Neural progenitor cell (in vitro differentiated cells): ENCODE measurements around the gene GLDN. TPM values are rescaled to one million over a fixed set of nuclear protein-coding genes. Genes with fewer than 3 reads are reported as not detected.
A peak's percentile ranks its signal among the peaks of the same experiment; 100 is the strongest.

ENCODE experiments used
- DNase-seq: peaks from one replicate; pipeline ENCODE4 v3.0.0-alpha.2; 2016; ENCODE audit warnings: low spot score
- H2AFZ ChIP-seq: fragments of 200-600 bp; sonication (generic); replicated peaks from 2 replicates; pipeline ENCODE4 v1.6.1; 2016; ENCODE audit warnings: antibody characterized with exemption
- H3F3A ChIP-seq: fragments of 200-600 bp; sonication (generic); 2 replicates; pipeline ENCODE4 v1.6.1; 2016; ENCODE audit warnings: antibody characterized with exemption, low read depth
- H3K27ac ChIP-seq: fragments of 200-600 bp; sonication (generic); 2 replicates; pipeline ENCODE4 v1.5.1; 2016; ENCODE audit warnings: mild to moderate bottlenecking
- H3K27me3 ChIP-seq: fragments of 200-600 bp; sonication (generic); 2 replicates; pipeline ENCODE4 v1.6.1; 2016; ENCODE audit warnings: mild to moderate bottlenecking, moderate library complexity
- H3K36me3 ChIP-seq: fragments of 200-600 bp; sonication (generic); 2 replicates; pipeline ENCODE4 v1.5.1; 2016
- H3K4me1 ChIP-seq: fragments of 200-600 bp; sonication (generic); 2 replicates; pipeline ENCODE4 v1.6.1; 2016; ENCODE audit warnings: mixed run types
- H3K4me2 ChIP-seq: fragments of 200-600 bp; sonication (generic); 2 replicates; pipeline ENCODE4 v1.6.1; 2016
- H3K4me3 ChIP-seq: fragments of 200-600 bp; sonication (generic); 2 replicates; pipeline ENCODE4 v1.5.1; 2016
- H3K79me2 ChIP-seq: fragments of 200-600 bp; sonication (generic); 2 replicates; pipeline ENCODE4 v1.6.1; 2016; ENCODE audit warnings: low read depth
- H3K9ac ChIP-seq: fragments of 200-600 bp; sonication (generic); 2 replicates; pipeline ENCODE4 v1.6.1; 2016
- H3K9me3 ChIP-seq: fragments of 200-600 bp; sonication (generic); 2 replicates; pipeline ENCODE4 v1.5.1; 2016; ENCODE audit warnings: low read depth
- H4K20me1 ChIP-seq: fragments of 200-600 bp; sonication (generic); 2 replicates; pipeline ENCODE4 v1.6.1; 2016; ENCODE audit warnings: low read depth
- H3K27ac Mint-ChIP-seq: 3 replicates; pipeline ENCODE4 v1.8.0; 2021; ENCODE audit warnings: mixed read lengths
- H3K27me3 Mint-ChIP-seq: 2 replicates; pipeline ENCODE4 v1.8.0; 2022; ENCODE audit warnings: low read depth, mild to moderate bottlenecking, inconsistent platforms, moderate library complexity, mixed read lengths; ENCODE audit not compliant: insufficient read depth
- H3K36me3 Mint-ChIP-seq: 3 replicates; pipeline ENCODE4 v1.8.0; 2021; ENCODE audit warnings: mixed read lengths
- H3K4me1 Mint-ChIP-seq: 3 replicates; pipeline ENCODE4 v1.8.0; 2021; ENCODE audit warnings: mixed read lengths
- H3K4me3 Mint-ChIP-seq: 3 replicates; pipeline ENCODE4 v1.8.0; 2021; ENCODE audit warnings: mild to moderate bottlenecking, moderate library complexity, mixed read lengths
- H3K9me3 Mint-ChIP-seq: 3 replicates; pipeline ENCODE4 v1.8.0; 2020; ENCODE audit warnings: mixed read lengths
- CTCF ChIP-seq: fragments of 200-600 bp; sonication (generic); IDR thresholded peaks from 2 replicates; pipeline ENCODE4 v1.5.1; 2017; ENCODE audit warnings: antibody characterized with exemption, mild to moderate bottlenecking
- EZH2 ChIP-seq: fragments of 200-600 bp; sonication (generic); IDR thresholded peaks from 2 replicates; pipeline ENCODE4 v1.6.1; 2017; ENCODE audit warnings: antibody characterized with exemption, mild to moderate bottlenecking, moderate library complexity
- EZH2phosphoT487 ChIP-seq: fragments of 200-600 bp; sonication (generic); IDR thresholded peaks from 2 replicates; pipeline ENCODE4 v1.6.1; 2017; ENCODE audit warnings: antibody characterized with exemption
- total RNA-seq: library from RNA; depleted of rRNA; stranded (reverse); fragments of >200 nt; gene quantifications from 2 replicates; pipeline ENCODE4 v1.2.3, GENCODE V29; 2015; ENCODE audit warnings: low replicate concordance

Gene GLDN
- total RNA-seq, 1 donor from 2014 or later: 5.3 TPM

DNA sequence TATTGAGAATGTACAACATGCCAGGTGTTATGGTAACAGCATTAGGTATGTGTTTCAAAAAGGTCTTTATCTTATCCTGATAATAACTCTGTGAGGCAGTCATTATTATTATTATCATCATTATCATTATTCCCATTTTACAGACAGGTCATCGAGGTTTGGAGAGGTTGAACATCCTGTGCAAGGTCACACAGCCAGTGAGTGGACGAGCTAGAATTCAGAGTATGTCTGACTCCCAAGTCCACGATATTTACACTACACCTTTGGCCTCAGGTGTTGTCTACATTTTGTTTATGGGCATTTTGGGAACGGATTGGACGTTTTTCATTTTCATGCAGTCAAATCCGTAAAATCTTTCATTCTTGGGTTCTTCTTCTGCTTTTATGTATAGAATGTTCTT is 24.0 kb downstream of the GLDN start:
- no peak overlapping the region for H3K4me3 ChIP-seq

DNA sequence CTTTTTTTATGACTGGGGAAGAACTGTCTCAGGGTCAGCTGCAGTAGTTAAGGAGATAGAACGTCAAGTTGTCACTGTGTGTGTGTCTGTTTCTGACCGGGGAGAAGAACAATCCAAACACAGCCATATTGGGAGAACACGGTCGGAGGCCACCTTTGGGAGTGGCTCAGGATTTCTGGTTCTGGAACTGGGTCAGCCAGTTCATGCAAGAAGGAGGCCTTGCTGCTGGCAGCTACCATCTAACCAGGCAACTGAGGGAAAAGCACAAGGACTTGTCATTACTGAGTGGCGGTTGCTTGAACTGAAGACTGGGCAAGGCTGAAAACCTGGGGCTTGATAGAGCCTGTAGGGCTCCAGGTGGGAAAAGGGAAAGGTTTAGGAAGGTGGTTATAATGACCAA is 24.6 kb downstream of the GLDN start:
- no peak overlapping the region for H3K4me3 ChIP-seq
- H3K4me2 ChIP-seq: no peak overlapping the region
- no peaks in the 10 kb centered on the region for H3K9me3 ChIP-seq
- no peak for TF ChIP-seq CTCF
- TF ChIP-seq EZH2phosphoT487: no peak
- no peak for TF ChIP-seq EZH2
- H3K36me3 ChIP-seq: no peaks in the 10 kb centered on the region
- H3F3A ChIP-seq: peaks cover 10% of the 10 kb centered on the region
- no peak overlapping the region for H3K9ac ChIP-seq
- no peaks in the 10 kb centered on the region for H3K79me2 ChIP-seq
- Mint-ChIP-seq H3K36me3 (no peaks in the 10 kb centered on the region), H3K27ac (no peak overlapping the region), H3K27me3 (no peaks in the 10 kb centered on the region), H3K4me3 (no peak overlapping the region), H3K9me3 (no peaks in the 10 kb centered on the region), H3K4me1 (peaks cover 4% of the 10 kb centered on the region)
- H4K20me1 ChIP-seq: no peaks in the 10 kb centered on the region
- no peaks in the 10 kb centered on the region for H3K27me3 ChIP-seq
- no peak overlapping the region for H3K27ac ChIP-seq
- H2AFZ ChIP-seq: no peak overlapping the region
- H3K4me1 ChIP-seq: peaks cover 28% of the 10 kb centered on the region
- no peak for DNase-seq

More for the DNA sequence above, 24.0 kb downstream of the GLDN start:
- Histone ChIP-seq H3K27me3 (no peaks in the 10 kb centered on the region), H3K9me3 (no peaks in the 10 kb centered on the region), H3K27ac (no peak overlapping the region), H3K36me3 (no peaks in the 10 kb centered on the region), H3K79me2 (no peaks in the 10 kb centered on the region), H3K4me2 (no peak overlapping the region), H2AFZ (no peak overlapping the region), H3K4me1 (peaks cover 28% of the 10 kb centered on the region), H4K20me1 (no peaks in the 10 kb centered on the region), H3F3A (peaks cover 10% of the 10 kb centered on the region), H3K9ac (no peak overlapping the region)
- Mint-ChIP-seq H3K27me3 (no peaks in the 10 kb centered on the region), H3K9me3 (no peaks in the 10 kb centered on the region), H3K27ac (no peak overlapping the region), H3K4me3 (no peak overlapping the region), H3K4me1 (peaks cover 4% of the 10 kb centered on the region), H3K36me3 (no peaks in the 10 kb centered on the region)
- TF ChIP-seq EZH2phosphoT487 (no peak), EZH2 (no peak), CTCF (no peak)
- no peak for DNase-seq

DNA sequence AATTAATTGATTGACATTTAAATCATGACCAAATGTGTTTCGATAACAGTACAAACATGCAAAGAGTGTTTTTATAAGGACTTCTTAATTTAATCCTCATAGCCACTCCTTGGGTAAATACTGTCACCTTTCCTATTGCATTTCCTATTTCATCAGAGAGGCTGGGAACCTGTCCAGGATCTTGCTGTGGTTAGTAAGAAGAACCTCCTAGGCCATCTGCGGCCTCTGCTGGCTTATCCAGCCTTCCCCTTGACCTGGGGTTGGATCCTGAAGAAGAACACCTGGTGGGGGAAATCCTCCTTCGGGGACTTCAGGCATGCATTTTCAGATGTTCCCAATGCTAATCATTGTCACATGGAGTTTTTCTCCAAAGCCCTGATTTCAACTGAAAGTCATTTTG is 25.5 kb downstream of the GLDN start:
- H3K4me1 ChIP-seq: peaks cover 28% of the 10 kb centered on the region
- Mint-ChIP-seq H3K9me3 (no peaks in the 10 kb centered on the region), H3K4me1 (peaks cover 4% of the 10 kb centered on the region), H3K27ac (no peak overlapping the region), H3K4me3 (no peak overlapping the region), H3K36me3 (no peaks in the 10 kb centered on the region), H3K27me3 (no peaks in the 10 kb centered on the region)
- H2AFZ ChIP-seq: no peak overlapping the region
- no peaks in the 10 kb centered on the region for H3K9me3 ChIP-seq
- H3K79me2 ChIP-seq: no peaks in the 10 kb centered on the region
- peak overlapping the region; percentile 37 for H3K4me2 ChIP-seq
- no peak for DNase-seq
- H3K27ac ChIP-seq: no peak overlapping the region
- peaks cover 10% of the 10 kb centered on the region for H3F3A ChIP-seq
- no peaks in the 10 kb centered on the region for H3K27me3 ChIP-seq
- no peak overlapping the region for H3K9ac ChIP-seq
- H3K36me3 ChIP-seq: no peaks in the 10 kb centered on the region
- H3K4me3 ChIP-seq: no peak overlapping the region
- H4K20me1 ChIP-seq: no peaks in the 10 kb centered on the region
- no peak for TF ChIP-seq EZH2phosphoT487
- TF ChIP-seq EZH2: no peak
- TF ChIP-seq CTCF: no peak
